HTR-8/SVneo (cell line): ENCODE measurements around the gene RUSF1.
A peak's percentile ranks its signal among the peaks of the same experiment; 100 is the strongest.
"Not testable (repeated sequence)": the region's sequence is repeated elsewhere in the genome, so short reads cannot be mapped to it uniquely, and the experiment has no call there.

Experiments used
- DNase-seq: peaks from one replicate; pipeline ENCODE4 v3.0.0; 2011; ENCODE audit warnings: low spot score, mixed read lengths; ENCODE audit not compliant: insufficient read length
- FAIRE-seq: peaks from 2 replicates; lab custom pipeline; 2011; peaks lifted over from hg19 to GRCh38; lab: Jason Lieb, UNC

RUSF1 gene

DNA sequence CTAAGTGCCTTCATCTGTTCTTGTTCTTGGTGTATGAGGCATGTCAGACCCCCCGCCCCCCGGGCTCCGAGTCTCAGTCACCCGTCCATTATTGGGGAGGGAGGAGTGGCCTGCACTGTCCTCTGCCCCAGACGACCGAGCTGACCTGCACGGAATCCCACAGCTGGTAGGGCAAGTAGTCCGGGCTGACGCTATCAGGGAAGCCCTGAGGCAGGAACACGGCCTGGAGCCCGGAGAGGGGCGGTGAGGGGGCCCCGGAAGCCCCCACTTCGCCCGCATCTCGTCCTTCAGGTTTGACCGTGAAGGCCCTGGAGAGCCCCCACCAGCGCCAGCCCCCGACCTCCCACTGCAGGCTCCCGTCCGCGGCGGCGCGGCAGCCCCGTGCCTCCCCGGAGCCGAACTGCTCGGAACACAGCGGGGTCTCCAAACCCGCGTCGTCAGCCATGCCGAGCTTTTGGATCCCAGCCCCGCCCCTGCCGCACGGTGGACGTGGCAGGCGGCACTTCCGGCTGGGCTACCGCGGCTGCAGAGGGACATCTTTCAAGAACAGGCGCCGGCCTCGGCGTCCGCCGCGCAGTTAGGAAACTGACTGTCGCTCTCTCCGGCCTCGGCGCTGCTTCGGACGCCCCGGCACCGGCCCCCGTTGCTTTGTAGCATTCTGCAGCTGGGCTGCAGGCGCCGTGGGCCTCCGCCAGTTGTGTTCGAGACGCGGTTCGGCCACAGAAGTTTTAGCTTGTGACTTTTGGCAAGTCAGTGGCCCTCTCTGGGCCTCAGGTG, at the start of gene RUSF1:
RUSF1 (minus strand) TSS at position 463 of the 777 bp plus-strand sequence; CDS start at position 445, 18 bp downstream.
- no peak for FAIRE-seq
- peak; percentile 82 for DNase-seq

DNA sequence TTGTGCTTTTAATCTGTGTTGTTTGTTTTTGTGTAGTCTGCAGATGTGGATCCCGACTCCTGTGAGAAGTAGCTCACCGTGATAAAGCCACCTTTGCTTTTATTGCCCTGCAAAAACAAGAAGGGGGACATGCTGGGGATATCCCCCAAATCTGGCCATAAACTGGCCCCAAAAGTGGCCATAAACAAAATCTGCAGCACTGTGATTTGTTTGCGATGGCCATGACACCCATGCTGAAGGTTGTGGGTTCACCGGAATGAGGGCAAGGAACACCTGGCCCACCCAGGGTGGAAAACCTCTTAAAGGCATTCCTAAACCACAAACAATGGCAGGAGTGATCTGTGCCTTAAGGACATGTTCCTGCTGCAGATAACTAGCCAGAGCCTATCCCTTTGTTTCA, 34.6 kb upstream of the RUSF1 start:
- no peak for DNase-seq
- no peak for FAIRE-seq

DNA sequence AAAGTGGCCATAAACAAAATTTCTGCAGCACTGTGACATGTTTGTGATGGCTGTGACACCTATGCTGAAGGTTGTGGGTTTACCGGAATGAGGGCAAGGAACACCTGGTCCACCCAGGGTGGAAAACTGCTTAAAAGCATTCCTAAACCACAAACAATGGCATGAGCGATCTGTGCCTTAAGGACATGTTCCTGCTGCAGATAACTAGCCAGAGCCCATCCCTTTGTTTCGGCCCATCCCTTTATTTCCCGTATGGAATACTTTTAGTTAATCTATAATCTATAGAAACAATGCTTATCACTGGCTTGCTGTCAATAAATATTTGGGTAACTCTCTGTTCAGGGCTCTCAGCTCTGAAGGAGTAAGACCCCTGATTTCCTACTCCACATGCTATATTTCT, 31.6 kb upstream of the RUSF1 start:
- FAIRE-seq, DNase-seq: not testable (repeated sequence)

DNA sequence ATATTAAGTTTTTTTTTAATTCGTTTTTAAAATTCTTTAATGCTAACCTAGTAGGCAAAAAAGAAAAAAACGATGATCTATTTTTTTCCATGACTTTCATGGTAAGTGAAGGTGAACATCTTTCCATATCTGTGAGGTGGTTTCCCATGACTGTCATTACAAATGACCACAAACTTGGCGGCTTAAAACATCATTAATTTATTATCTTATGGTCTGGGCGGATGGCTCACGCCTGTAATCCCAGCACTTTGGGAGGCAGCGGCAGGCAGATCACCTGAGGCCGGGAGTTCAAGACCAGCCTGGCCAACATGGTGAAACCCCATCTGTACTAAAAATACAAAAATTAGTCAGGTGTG, 30.0 kb upstream of the RUSF1 start:
- not testable (repeated sequence) for DNase-seq

DNA sequence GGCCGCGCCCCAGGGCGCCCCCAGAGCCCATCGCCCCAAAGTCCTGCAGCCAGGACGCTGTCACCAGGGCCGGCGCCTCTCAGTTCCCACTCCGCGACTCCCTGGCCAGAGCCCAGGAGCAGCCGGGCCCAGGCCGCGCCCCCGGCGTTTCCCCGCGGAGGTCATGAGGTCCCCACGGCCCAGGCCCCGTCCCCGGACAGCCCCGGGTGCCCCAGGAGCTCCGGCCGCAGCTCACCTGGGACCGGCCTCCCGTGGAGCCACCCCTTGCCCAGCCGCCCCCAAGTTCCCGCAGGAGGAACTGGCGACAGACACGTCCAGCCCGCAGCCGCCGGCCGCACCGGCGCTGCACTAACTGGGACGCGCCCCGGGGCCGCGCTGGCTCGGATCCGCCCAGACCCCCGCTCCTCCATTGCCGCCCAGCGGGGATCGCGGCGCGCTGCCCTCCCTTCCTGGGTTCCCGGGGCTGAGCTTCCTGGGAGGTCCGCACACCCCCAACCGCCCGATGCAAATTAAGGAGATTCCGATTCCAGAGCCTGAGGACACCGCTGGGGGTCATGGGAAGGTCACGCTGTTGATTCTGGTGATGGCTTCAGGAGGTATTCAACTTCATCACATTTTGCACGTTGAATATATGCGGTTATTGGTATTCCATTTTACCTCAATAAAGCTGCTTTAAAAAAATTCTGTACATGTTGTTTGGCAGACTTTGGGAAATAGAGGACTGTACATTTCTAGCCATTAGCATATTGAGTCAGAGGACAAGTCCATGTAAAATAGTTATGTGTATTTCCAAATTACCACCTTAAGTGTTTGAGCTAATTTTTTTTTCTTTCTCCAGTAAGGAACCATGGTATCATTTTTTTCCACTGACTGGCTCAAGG, 29.4 kb upstream of the RUSF1 start:
- no peak for FAIRE-seq

More for the DNA sequence above, 30.0 kb upstream of the RUSF1 start:
- not testable (repeated sequence) for FAIRE-seq

DNA sequence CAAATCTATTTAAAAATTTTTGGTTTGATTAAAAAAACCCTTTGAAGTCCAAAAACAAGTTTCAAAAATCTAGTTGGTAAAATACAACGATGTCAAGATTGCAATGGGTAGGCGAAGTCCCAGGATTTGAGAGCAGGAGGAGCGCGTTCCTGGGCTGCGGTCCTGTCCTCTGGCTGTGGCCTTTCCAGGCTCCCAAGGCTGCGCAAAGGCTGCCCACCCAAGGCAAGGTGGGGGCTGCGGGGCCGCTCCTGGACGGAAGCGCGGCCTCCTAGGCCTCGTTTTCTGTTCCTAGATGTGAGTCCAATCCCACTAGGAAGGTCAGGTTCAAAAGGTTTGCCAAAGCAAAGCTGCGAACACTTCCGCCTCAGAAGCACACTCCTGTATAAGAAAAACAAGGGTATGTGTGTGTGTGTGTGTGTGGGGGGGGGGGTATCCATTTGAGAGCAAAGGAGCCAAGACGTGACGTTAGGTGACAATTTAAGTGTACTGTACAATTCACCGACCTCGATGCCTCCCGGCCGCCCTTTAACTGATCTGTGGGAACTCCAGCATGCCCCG, 28.7 kb upstream of the RUSF1 start:
- FAIRE-seq (no peak), DNase-seq (no peak)

More for the DNA sequence above, 29.4 kb upstream of the RUSF1 start:
- DNase-seq: no peak

DNA sequence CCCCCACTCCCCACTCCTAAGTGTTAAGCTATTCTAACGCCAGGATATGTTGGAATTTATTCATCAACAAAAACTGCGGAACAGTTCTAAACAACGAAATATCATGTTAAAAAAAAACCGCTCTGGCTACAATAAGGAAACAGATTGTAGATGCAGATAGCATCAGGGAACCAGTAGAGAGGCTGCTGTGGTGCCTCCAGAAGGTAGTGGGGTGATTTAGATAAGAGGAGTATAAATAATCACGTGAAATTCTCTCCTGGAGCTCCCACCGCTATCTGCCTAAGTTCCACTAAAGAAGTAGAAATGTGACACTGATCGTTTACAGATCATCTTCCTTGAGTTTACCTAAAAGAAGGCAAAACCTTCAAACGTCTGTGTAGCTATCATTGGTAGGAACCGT, 27.5 kb upstream of the RUSF1 start:
- no peak for DNase-seq
- no peak for FAIRE-seq

DNA sequence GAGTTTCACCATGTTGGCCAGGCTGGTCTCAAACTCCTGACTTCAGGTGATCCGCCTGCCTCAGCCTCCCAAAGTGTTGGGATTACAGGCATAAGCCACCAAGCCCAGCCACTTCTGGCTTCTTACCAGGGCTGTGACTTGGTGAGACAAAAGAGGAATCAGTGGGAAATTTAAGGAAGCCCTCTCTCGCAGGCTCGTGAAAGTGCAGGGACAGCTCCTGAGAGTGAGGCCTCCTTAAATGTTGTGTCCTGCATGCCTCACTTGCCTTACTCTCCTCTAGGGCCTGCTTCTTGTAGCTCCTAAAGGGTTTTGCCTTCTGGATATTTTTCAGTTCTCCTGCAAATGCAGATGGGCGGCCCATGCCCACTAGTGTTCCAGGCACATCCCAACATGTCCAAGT, 24.7 kb upstream of the RUSF1 start:
- no peak for FAIRE-seq

DNA sequence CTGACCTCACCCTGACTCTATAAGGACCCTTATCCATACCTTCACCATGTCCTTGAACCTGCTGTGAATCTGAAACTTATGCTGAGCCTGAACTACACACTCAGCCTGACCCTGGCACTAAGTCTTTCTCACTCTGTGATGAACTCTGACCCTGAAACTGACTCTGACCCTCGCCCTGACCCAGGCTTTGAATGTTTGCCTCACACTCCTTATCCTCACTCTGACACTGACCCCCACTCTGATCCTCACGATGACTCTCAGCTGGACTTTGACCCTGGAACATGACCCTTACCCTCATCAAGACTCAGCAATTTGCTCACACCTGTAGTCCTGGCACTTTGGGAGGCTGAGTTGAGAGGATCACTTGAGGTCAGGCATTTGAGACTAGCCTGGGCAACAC, 23.9 kb upstream of the RUSF1 start:
- DNase-seq: no peak
- FAIRE-seq: no peak

More for the DNA sequence above, 24.7 kb upstream of the RUSF1 start:
- DNase-seq: no peak

DNA sequence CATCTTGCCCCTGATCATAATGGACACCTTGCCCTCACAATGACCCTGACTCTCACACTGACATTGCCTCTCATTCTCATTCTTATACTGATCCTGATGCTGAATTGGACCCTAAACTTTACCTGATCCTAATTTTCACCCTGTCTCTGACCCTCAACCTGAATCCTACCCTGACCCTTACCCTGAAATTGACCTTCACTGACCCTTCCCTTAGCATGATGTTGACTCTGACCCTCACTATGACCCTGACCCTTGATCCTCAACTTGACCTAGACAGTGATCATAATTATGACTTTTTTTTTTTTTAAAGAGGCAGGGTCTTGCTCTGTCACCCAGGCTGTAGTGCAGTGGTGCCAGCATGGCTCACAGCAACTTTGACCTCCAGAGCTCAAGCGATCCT, 22.9 kb upstream of the RUSF1 start:
- FAIRE-seq: no peak
- DNase-seq: no peak

DNA sequence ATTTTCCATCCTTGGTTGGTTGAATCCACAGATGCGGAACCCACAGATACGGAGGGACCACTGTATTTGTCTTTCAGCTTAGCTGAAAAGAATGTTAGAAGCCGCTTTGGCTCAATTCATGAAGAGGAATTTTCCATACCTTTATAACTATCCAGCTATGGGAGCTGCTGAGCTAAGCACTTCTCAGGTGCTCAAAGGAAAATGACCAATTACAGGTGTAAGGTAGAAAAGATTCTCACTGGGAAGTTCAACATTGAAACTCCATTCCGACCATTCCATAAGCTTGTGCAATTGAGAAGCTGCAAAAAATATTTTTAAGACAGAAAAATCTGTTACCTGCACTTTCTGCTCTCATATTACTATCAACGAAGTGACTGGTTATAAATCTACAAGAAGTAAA, 22.2 kb upstream of the RUSF1 start:
- DNase-seq (no peak), FAIRE-seq (no peak)

DNA sequence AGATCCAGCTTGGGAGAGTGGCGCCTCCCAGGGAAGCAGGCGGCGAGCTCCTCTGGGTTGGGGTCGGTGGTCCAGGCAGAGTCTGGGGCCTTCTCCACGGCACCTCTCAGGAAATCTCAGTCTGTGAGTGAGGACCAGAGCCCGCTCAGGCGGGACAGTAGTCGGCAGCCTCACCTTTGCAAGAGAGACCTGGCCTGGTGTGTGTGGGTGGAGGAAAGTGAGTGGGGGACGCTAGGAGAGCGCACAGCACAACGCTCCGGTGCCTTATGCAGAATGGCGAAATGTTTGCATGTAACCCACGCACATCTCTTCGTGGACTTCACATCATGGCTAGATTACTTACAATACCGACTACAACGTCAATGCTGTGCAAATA, 21.7 kb upstream of the RUSF1 start:
- DNase-seq: no peak
- no peak for FAIRE-seq

DNA sequence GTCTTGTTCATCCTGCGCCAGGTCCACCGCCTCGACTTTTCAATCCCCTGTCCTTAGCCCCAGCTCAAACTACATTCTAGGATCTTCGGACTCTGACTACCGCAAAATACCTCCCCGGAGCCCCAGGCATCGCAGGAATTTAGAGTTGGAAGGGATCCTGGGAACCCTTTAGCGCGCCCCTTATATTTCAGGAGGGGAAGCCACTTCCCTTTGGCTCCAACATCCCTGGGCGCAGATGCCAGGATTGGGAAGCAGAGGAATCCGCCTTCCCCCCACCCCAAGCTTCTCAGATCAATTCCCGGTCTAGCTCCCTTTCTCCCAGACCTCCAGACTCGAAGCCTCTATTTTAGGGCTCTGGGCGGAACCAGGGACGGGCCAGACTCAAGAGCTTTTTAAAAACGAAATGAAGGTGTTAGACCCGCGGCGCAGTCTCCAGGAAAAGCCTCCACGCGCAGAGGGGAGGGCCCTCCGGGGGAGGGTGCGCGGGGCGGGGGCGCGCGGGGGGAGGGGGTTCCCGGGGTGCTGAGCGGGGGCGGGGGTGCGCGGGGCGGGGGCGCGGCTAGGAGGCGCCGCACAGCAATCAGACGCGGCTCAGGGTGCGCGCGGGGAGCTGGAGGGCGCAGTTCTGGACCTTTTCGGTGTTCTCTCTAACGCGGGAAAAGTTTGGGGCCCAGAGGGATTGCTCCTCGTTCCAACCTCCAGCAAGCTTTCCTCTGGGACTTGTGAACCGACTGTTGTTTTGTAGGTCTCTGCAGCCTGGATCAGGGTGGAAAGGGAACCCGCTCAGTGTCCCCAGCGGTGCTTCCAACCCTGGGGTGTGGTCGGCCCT, 21.1 kb upstream of the RUSF1 start:
- FAIRE-seq (no peak), DNase-seq (no peak)

DNA sequence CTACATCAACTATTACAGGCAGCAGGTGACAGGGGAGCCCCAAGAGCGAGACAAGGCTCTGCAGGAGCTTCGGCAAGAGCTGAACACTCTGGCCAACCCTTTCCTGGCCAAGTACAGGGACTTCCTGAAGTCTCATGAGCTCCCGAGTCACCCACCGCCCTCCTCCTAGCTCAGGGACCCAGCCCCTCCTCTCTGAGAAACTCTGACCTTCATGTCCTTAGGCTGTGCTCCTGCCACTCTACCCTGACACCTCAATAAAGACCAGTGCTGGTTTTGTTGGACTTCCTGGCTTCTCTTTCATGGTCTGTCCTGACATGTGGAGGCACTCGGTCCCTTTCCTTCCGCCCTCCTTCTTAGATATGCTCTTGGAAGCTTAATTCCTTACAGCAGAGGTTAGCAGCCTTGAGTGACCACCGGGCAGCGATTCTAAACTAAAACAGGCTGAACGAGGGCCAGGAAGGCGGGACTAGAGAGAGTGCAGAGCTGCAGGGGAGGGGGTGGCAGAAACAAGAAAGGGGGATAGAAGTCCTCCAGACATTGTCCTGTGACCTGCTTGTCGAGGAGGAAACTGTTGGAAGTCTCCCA, 20.4 kb upstream of the RUSF1 start:
- DNase-seq: no peak
- no peak for FAIRE-seq

DNA sequence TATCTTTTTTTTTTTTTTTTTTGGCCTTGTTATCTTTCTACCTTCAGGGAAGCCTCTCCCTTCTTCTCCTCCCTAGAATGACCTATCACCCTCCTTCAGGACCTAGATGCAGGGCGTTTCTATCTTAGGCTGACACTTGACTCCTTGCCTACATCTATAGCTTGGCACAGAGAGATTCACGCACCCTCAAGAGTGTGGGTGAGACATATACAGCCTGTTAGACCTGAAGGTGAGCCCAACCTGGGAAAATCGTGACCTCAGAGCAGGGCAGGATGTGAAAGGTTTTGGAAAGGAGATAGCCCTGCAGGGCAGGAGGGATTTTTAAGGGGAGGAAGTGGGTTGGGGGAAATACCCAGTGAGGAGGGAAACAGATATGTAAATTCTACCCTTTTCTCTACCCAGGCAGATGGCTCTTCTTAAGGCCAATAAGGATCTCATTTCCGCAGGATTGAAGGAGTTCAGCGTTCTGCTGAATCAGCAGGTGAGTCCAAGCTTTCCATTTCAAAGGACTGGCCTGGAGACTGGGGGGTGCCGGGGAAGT, 19.6 kb upstream of the RUSF1 start, which contains the start of gene AHSP:
AHSP (plus strand) TSS at position 167 of the 541 bp plus-strand sequence; CDS start at position 407, 240 bp downstream.
- no peak for FAIRE-seq
- no peak for DNase-seq

DNA sequence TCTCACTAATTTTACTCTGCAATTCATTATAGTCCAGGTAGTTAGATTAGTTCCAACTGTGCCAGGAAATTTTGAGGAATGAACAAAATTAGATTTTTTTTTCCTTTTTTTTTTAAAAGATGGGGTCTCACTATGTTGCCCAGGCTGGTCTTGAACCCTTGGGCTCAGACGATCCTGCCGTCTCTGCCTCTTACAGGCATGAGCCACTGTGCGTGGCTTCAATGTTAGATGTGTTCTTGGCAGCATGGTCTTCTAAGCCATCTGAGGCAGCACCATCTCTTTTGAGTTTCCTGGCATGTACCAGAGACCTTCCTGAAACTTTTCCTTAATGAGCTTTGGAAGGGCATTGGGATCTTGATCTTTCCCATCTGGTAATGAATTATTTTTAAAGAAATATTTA, 16.9 kb upstream of the RUSF1 start:
- no peak for FAIRE-seq

DNA sequence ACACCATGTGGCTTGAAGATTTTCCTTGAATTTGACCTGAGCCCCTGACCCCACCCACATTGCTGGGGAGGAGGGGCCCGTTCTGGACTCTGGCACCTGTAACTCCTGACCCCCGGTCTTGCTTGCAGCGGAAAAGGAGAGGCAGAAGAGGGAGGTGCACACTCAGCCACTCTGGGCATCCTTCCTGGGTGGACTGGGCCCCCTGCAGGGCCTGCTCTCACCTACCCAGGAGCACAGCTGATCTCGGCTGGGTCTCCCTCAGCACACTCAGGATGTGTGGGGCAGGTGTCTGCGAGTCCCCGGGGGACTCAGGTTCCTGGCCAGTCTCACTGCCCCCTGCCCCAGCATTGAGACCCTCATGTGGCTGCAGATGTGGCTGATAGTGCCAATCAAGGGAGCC, 15.6 kb upstream of the RUSF1 start:
- not testable (repeated sequence) for DNase-seq, FAIRE-seq

More for the DNA sequence above, 16.9 kb upstream of the RUSF1 start:
- DNase-seq: no peak

DNA sequence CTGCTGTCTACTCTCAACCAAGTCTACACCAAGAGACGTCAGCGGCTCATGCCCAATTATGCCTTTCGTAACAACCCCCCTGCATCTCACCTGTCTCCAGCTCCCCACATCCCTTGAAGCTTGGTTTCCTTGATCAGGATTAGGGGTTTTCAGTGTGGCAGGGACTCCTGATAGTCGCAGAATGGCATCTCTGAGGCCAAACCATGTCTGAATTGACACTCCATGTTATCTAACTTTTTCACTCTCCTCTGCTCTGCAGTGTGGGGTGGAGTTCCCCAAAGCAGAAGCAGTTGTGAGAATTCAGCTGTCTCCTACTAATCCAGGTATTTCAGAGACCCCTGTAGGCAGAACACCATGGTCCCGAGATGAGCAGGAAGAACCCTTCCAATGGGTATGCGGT, 13.9 kb upstream of the RUSF1 start:
- FAIRE-seq (no peak), DNase-seq (no peak)

DNA sequence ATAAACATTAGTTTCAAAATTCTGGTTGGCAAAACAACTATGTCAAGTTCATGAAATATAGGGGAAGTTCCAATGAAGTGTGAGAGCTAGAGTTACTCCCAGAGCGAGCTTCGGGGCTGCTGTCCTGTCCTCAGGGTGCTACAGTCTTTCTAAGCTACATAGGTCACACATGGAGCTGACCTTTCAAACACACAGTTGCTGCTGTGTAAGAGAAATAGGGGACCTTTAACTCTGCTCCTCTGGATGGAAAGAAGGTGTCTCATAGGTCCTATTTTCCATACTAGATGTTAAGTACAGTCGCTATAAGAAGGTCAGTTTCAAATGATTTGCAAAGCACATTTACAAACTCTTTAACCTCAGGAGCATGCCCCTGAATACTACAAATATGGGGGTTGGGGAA, 13.2 kb upstream of the RUSF1 start:
- FAIRE-seq (no peak), DNase-seq (no peak)
